ENCODE measurements around the gene RBP3.

DNA sequence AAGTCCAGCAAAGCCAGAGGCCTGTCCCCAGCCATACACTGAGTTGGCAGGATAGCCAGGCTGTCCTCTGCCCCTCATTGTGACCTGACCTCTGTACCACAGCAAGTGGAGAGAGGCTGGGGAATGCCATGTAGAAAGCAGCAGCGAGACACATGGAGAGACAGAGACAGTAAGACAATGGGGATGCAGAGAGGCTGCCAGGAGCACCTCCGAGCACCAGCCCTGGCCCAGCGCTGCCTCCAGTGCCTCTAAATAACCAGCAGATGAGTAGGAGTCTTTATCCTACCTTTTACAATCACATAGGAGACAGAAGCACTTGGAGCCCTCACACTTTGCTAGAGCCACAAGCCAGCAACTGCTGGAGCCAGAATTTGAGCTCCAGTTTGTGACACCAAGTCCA is 17.8 kb upstream of the RBP3 start:
- TF ChIP-seq CTCF (IDR thresholded peaks at IDR 0.05; ENCODE audit: low read depth, low read length, poor library complexity, severe bottlenecking) = no peak
- TF ChIP-seq EZH2phosphoT487 (IDR thresholded peaks at IDR 0.05; ENCODE audit: borderline replicate concordance, low read length) = no peak

All from DOHH2 (cell line).